Glutamatergic neuron (in vitro differentiated cells): ENCODE measurements around the gene SOX5. TPM values are rescaled to one million over a fixed set of nuclear protein-coding genes. Genes with fewer than 3 reads are reported as not detected.

Experiments used
- DNase-seq: peaks from one replicate; pipeline ENCODE4 v3.0.0; 2022
- H3K27ac Mint-ChIP-seq: one replicate; pipeline ENCODE4 v1.8.0; 2020; ENCODE audit warnings: mild to moderate bottlenecking, mixed read lengths, inconsistent platforms; ENCODE audit not compliant: unreplicated experiment
- H3K27me3 Mint-ChIP-seq: one replicate; pipeline ENCODE4 v1.8.0; 2020; ENCODE audit warnings: mild to moderate bottlenecking, moderate library complexity, mixed read lengths, inconsistent platforms; ENCODE audit not compliant: unreplicated experiment
- H3K36me3 Mint-ChIP-seq: one replicate; pipeline ENCODE4 v1.8.0; 2020; ENCODE audit warnings: mild to moderate bottlenecking, mixed read lengths, inconsistent platforms; ENCODE audit not compliant: unreplicated experiment
- H3K4me1 Mint-ChIP-seq: one replicate; pipeline ENCODE4 v1.8.0; 2020; ENCODE audit warnings: mild to moderate bottlenecking, low read depth, mixed read lengths, inconsistent platforms; ENCODE audit not compliant: unreplicated experiment
- H3K4me3 Mint-ChIP-seq: one replicate; pipeline ENCODE4 v1.8.0; 2020; ENCODE audit warnings: mild to moderate bottlenecking, mixed read lengths, inconsistent platforms; ENCODE audit not compliant: unreplicated experiment
- H3K9me3 Mint-ChIP-seq: one replicate; pipeline ENCODE4 v1.8.0; 2020; ENCODE audit warnings: mild to moderate bottlenecking, moderate library complexity, mixed read lengths, inconsistent platforms; ENCODE audit not compliant: unreplicated experiment
- total RNA-seq: library from RNA; stranded (reverse); fragmentation: NEBNext Ultra II Directional; extraction: Animal tissue kit (Norgen Biotek cat#: 25700); gene quantifications from one replicate; pipeline ENCODE4 v1.2.1, GENCODE V29; 2021; ENCODE audit not compliant: unreplicated experiment
- TF ChIP-seq, protein P1 (sequence below): fragments of 200-600 bp; sonication (generic); IDR thresholded peaks from one replicate; pipeline ENCODE4 v1.5.0; 2021; ENCODE audit not compliant: partially characterized antibody, unreplicated experiment

SOX5 gene
- total RNA-seq, 1 donor from 2014 or later = 118 TPM

GRCh38 chr12:23504641-23505399 lies 444.6 kb downstream of the SOX5 start:
- Mint-ChIP-seq H3K4me1 (no peaks in the 10 kb centered on the region), H3K27me3 (no peaks in the 10 kb centered on the region), H3K27ac (no peak overlapping the region), H3K9me3 (no peaks in the 10 kb centered on the region), H3K4me3 (no peak overlapping the region), H3K36me3 (no peaks in the 10 kb centered on the region)
- DNase-seq = no peak
- TF ChIP-seq, protein P1, sequence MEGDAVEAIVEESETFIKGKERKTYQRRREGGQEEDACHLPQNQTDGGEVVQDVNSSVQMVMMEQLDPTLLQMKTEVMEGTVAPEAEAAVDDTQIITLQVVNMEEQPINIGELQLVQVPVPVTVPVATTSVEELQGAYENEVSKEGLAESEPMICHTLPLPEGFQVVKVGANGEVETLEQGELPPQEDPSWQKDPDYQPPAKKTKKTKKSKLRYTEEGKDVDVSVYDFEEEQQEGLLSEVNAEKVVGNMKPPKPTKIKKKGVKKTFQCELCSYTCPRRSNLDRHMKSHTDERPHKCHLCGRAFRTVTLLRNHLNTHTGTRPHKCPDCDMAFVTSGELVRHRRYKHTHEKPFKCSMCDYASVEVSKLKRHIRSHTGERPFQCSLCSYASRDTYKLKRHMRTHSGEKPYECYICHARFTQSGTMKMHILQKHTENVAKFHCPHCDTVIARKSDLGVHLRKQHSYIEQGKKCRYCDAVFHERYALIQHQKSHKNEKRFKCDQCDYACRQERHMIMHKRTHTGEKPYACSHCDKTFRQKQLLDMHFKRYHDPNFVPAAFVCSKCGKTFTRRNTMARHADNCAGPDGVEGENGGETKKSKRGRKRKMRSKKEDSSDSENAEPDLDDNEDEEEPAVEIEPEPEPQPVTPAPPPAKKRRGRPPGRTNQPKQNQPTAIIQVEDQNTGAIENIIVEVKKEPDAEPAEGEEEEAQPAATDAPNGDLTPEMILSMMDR = no peak

GRCh38 chr12:23504043-23504442 lies 445.4 kb downstream of the SOX5 start:
- TF ChIP-seq, protein P1 = no peak
- Mint-ChIP-seq H3K36me3 (no peaks in the 10 kb centered on the region), H3K4me1 (no peaks in the 10 kb centered on the region), H3K4me3 (no peak overlapping the region), H3K27ac (no peak overlapping the region), H3K27me3 (no peaks in the 10 kb centered on the region), H3K9me3 (no peaks in the 10 kb centered on the region)
- DNase-seq = no peak

DNA sequence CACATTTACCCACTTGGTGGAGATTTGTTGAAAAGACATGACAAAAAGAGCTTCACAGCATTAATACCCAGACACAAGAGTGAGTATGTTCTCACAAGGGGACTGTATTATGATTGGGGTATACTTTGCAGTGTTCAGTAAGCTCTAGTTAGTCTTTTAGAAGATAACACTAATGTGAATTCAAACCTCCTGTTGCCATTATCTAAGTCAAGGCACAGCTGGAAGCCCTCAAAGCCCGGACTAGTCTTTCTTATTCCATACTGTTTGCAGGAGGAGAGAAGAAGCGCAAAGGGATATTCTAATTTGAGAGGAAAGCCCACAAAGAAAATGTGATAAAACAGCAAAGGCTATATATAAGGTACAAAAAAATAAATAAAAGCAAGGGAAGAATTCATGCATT lies 445.9 kb downstream of the SOX5 start:
- no peak for DNase-seq
- Mint-ChIP-seq H3K36me3 (no peaks in the 10 kb centered on the region), H3K9me3 (no peaks in the 10 kb centered on the region), H3K4me3 (no peak overlapping the region), H3K27ac (no peak overlapping the region), H3K27me3 (no peaks in the 10 kb centered on the region), H3K4me1 (no peaks in the 10 kb centered on the region)
- TF ChIP-seq, protein P1 = no peak

DNA sequence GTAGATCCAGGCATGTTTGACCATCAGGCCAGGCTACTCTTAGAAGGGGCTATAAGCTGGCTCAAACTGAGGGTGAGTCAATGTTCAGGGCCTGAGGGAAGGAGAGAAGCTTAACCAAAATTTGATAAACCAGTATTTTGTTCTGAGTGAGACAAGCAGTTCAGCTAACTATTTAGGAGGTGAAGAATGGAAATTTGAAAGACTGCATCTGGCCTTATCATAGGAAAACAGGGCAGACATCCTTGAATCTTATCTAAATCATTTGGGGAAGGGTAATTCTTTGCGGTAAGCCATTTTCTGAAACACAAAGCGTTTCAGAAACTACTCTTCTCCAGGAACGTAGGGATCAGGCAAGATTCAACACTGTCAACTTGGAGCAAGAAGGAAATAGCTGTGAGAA lies 447.2 kb downstream of the SOX5 start:
- Mint-ChIP-seq H3K9me3 (no peaks in the 10 kb centered on the region), H3K4me1 (no peaks in the 10 kb centered on the region), H3K36me3 (no peaks in the 10 kb centered on the region), H3K27ac (no peak overlapping the region), H3K27me3 (no peaks in the 10 kb centered on the region), H3K4me3 (no peak overlapping the region)
- TF ChIP-seq, protein P1 = no peak
- DNase-seq = no peak

DNA sequence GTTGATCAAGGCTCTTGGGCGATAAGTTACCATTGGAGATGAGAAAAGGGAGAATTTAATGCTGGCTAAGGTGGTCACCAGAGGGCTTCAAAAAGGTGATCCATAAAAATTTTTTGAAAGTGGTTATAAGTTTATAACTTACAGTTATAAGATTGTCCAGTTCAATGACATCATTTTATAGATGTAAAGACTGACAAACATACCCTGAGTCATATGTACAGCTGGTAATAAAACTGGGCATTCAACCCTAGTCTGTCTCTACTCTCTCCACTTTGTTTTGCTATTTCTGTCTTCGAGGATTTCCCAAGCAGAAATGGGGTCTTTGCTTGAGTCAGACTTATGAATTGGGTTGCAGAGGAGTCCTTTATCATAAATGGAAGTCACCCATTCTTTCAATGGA lies 454.0 kb downstream of the SOX5 start:
- TF ChIP-seq, protein P1 = no peak
- H3K9me3 Mint-ChIP-seq = peaks cover 4% of the 10 kb centered on the region
- no peak overlapping the region for H3K27ac Mint-ChIP-seq
- H3K4me3 Mint-ChIP-seq = no peak overlapping the region
- H3K27me3 Mint-ChIP-seq = no peaks in the 10 kb centered on the region
- H3K36me3 Mint-ChIP-seq = peaks cover 5% of the 10 kb centered on the region
- H3K4me1 Mint-ChIP-seq = no peaks in the 10 kb centered on the region
- no peak for DNase-seq
